ENCODE results near the gene DCHS1.

The DCHS1 gene

GRCh38 chr11:6670202-6670830 is 14.7 kb upstream of the DCHS1 start:
- DNase-seq, result peak; percentile 41

GRCh38 chr11:6667733-6668374 is 12.2 kb upstream of the DCHS1 start:
- peak; percentile 67 for DNase-seq

GRCh38 chr11:6666302-6667183 is 10.9 kb upstream of the DCHS1 start:
- DNase-seq, result no peak

- no peak for DNase-seq
These were observed 8.9 kb upstream of the DCHS1 start for GRCh38 chr11:6664551-6664950.

- no peak for DNase-seq
These were observed 8.3 kb upstream of the DCHS1 start for GRCh38 chr11:6663794-6664469.

GRCh38 chr11:6660712-6661111 is 5.1 kb upstream of the DCHS1 start:
- DNase-seq, result no peak

- no peak for DNase-seq
These were observed 3.0 kb upstream of the DCHS1 start for GRCh38 chr11:6658647-6659046.

- DNase-seq, result no peak
These were observed 1.7 kb upstream of the DCHS1 start for GRCh38 chr11:6657346-6657745.

- DNase-seq, result no peak
These were observed 1.3 kb upstream of the DCHS1 start for GRCh38 chr11:6656936-6657335.

GRCh38 chr11:6656584-6656915 is 941 bp upstream of the DCHS1 start:
- no peak for DNase-seq

- DNase-seq, result no peak
These were observed 404 bp downstream of the DCHS1 start for GRCh38 chr11:6655020-6655789.

GRCh38 chr11:6654281-6655019 is 1.2 kb downstream of the DCHS1 start:
- DNase-seq, result no peak

- no peak for DNase-seq
These were observed 2.0 kb downstream of the DCHS1 start for GRCh38 chr11:6653656-6654055.

GRCh38 chr11:6653097-6653496 is 2.5 kb downstream of the DCHS1 start:
- no peak for DNase-seq

- no peak for DNase-seq
These were observed 3.4 kb downstream of the DCHS1 start for GRCh38 chr11:6652182-6652581.

GRCh38 chr11:6650980-6651379 is 4.6 kb downstream of the DCHS1 start:
- DNase-seq, result no peak

GRCh38 chr11:6650104-6650503 is 5.5 kb downstream of the DCHS1 start:
- no peak for DNase-seq

- DNase-seq, result no peak
These were observed 7.1 kb downstream of the DCHS1 start for GRCh38 chr11:6648501-6648900.

- no peak for DNase-seq
These were observed 7.8 kb downstream of the DCHS1 start for GRCh38 chr11:6647836-6648235.

- peak; percentile 69 for DNase-seq
These were observed 8.5 kb downstream of the DCHS1 start for GRCh38 chr11:6646918-6647679.

GRCh38 chr11:6646576-6646917 is 9.1 kb downstream of the DCHS1 start:
- no peak for DNase-seq
